Epithelial cell of proximal tubule (primary cell): Measurements from ENCODE around the gene ATG16L2. TPM values are rescaled to one million over a fixed set of nuclear protein-coding genes. Genes with fewer than 3 reads are reported as not detected.

Experiments
- DNase-seq: peaks from one replicate; pipeline ENCODE4 v3.0.0-alpha.2; 2011; ENCODE audit warnings: low read depth
- H3K4me3 ChIP-seq: 2 replicates; pipeline ENCODE4 v1.5.1; 2011; ENCODE audit warnings: low read depth, mild to moderate bottlenecking, low read length
- CTCF ChIP-seq: conservative IDR thresholded peaks from 2 replicates; pipeline ENCODE4 v1.5.1; 2012; ENCODE audit warnings: low read depth, mild to moderate bottlenecking, low read length
- total RNA-seq: library from RNA; depleted of rRNA; stranded (reverse); fragments of >200 nt; gene quantifications from 2 replicates; pipeline ENCODE4 v1.2.3, GENCODE V29; 2015

ATG16L2 gene
- total RNA-seq, 1 donor from 2014 or later = 40.1 TPM

GRCh38 chr11:72821221-72821919 is 7.2 kb downstream of the ATG16L2 start:
- H3K4me3 ChIP-seq = peak overlapping the region; percentile 58
- DNase-seq = no peak
- TF ChIP-seq CTCF = no peak

GRCh38 chr11:72821920-72822799 is 7.9 kb downstream of the ATG16L2 start:
- H3K4me3 ChIP-seq = peak overlapping the region; percentile 58
- TF ChIP-seq CTCF = no peak
- no peak for DNase-seq

GRCh38 chr11:72823105-72823804 is 9.0 kb downstream of the ATG16L2 start:
- no peak overlapping the region for H3K4me3 ChIP-seq
- DNase-seq = no peak
- TF ChIP-seq CTCF = no peak

- TF ChIP-seq CTCF = no peak
- no peak for DNase-seq
- H3K4me3 ChIP-seq = no peak overlapping the region
Measured at GRCh38 chr11:72824020-72824419, 9.8 kb downstream of the ATG16L2 start.

GRCh38 chr11:72824811-72825505 is 10.7 kb downstream of the ATG16L2 start:
- no peak for TF ChIP-seq CTCF
- no peak for DNase-seq
- no peak overlapping the region for H3K4me3 ChIP-seq

- TF ChIP-seq CTCF = no peak
- no peak overlapping the region for H3K4me3 ChIP-seq
- DNase-seq = no peak
Measured at GRCh38 chr11:72825661-72826060, 11.4 kb downstream of the ATG16L2 start.
